Measurements from ENCODE around the gene LRRC43. TPM values are rescaled to one million over a fixed set of nuclear protein-coding genes. Genes with fewer than 3 reads are reported as not detected.

Gene LRRC43, protein sequence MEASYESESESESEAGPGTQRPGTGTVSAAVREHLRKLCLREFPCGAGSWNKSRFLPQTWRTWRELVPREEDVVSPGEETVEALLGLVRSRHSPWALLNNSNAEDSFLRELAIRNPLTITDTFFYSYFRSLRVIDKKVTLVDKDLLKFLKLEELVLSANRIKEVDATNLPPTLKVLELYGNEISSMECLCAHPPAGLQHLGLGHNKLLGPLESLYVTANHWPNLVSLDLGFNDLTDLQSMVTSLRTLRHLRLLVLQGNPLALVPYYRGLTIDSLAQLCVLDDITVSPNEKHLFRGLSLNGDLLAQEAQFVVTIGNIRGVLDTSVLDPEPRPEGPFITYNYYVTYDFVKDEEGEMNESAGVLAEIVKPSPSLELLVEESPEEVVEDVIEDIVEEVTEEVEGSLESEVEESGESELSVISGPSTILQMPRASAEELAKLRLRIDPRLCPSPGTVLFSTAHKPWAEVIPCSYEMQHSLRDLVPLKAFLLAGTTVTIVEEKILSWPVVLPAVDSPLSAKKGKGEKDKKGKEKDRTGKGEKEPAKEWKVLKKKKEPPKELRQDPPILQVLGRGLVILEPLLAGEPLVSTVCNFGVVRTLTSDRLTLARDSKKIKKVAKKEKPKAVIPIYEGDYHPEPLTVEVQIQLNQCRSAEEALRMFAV
- under 1 TPM in 1 of 2 experiments, not detected in 1; 0.50 TPM for total RNA-seq

- H3K36me3 Mint-ChIP-seq: no peaks in the 10 kb centered on the region
- no peaks in the 10 kb centered on the region for H3K9me3 Mint-ChIP-seq
- POLR2A ChIA-PET: interaction anchor here (0.5 to 0.9 kb wide), 4 partner anchors 11 to 179 kb away, joined by 3 to 7 read pairs (median 3); no protein-coding TSS in a partner anchor
- H3K4me1 Mint-ChIP-seq: peaks cover 17% of the 10 kb centered on the region
- peak within 1 kb of the TSS; percentile 65 for H3K27ac Mint-ChIP-seq
- peak within 1 kb of the TSS; percentile 83 for H3K4me3 Mint-ChIP-seq
- ATAC-seq (ENCODE audit: low read depth): peak; percentile 83
- peak; percentile 75 for DNase-seq
- H3K27me3 Mint-ChIP-seq: peaks cover 8% of the 10 kb centered on the region
Observed at GRCh38 chr12:122182887-122183587, at the start of gene LRRC43. Gene LRRC43 (plus strand): TSS chr12:122183123. CDS start chr12:122183145, 22 bp downstream.

DNA sequence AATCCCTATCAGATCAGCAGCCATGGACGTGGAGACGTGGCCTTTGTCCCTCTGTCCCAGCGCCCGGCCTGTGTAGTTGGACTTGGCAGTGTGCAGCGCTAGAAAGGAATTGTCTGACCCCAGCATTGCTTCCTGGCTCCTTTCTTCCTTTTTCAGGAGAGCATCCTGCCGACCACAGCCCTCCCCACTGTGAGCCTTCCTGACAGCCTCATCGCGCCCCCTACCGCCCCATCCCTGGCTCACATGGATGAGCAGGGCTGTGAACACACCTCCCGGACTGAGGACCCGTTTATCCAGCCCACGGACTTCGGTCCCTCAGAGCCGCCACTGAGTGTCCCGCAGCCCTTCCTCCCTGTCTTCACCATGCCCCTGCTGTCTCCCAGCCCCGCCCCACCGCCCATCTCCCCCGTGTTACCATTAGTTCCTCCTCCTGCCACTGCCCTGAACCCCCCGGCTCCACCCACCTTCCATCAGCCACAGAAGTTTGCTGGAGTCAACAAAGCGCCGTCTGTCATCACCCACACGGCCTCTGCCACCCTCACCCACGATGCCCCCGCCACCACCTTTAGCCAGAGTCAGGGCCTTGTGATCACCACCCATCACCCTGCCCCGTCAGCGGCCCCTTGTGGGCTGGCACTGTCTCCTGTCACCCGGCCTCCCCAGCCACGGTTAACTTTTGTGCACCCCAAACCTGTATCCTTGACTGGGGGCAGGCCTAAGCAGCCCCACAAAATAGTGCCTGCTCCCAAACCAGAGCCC lies 49.6 kb upstream of the LRRC43 start:
- Mint-ChIP-seq H3K27me3 (no peaks in the 10 kb centered on the region), H3K4me3 (no peak overlapping the region), H3K36me3 (peaks cover 11% of the 10 kb centered on the region), H3K9me3 (no peaks in the 10 kb centered on the region), H3K27ac (no peak overlapping the region), H3K4me1 (peaks cover 3% of the 10 kb centered on the region)
- POLR2A ChIA-PET: no interaction called here
- DNase-seq (no peak), ATAC-seq (ENCODE audit: low read depth) (no peak)

- ATAC-seq (ENCODE audit: low read depth) (no peak), DNase-seq (no peak)
- Mint-ChIP-seq H3K9me3 (no peaks in the 10 kb centered on the region), H3K4me1 (peaks cover 3% of the 10 kb centered on the region), H3K36me3 (peaks cover 15% of the 10 kb centered on the region), H3K27ac (peak overlapping the region; percentile 34), H3K27me3 (no peaks in the 10 kb centered on the region), H3K4me3 (no peak overlapping the region)
- POLR2A ChIA-PET: no interaction called here
Observed at GRCh38 chr12:122135437-122136031, 47.4 kb upstream of the LRRC43 start.

GRCh38 chr12:122137229-122137628 lies 45.7 kb upstream of the LRRC43 start:
- DNase-seq (no peak), ATAC-seq (ENCODE audit: low read depth) (no peak)
- Mint-ChIP-seq H3K4me3 (no peak overlapping the region), H3K36me3 (peaks cover 13% of the 10 kb centered on the region), H3K27ac (no peak overlapping the region), H3K4me1 (peaks cover 3% of the 10 kb centered on the region), H3K9me3 (no peaks in the 10 kb centered on the region), H3K27me3 (no peaks in the 10 kb centered on the region)
- POLR2A ChIA-PET: no interaction called here

DNA sequence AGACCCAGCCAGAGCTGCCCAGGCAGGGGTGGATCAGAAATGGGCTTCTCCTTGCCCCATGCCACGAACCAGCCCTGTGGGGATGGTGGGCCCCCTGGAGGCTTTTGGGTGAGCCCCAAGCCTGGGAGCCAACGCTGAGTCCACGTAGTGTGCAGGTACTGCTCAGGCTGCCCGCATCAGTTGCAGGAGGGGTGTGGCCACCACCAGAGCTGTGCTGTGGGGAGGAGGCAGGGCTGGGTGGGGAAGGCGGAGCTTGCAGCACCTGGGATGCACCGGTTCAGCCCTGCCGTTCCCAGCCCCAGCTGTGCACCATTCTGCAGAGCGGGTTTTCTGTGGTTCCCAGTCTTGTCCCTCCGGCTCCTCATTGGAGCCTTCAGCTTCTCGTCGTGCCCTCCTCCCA lies 45.2 kb upstream of the LRRC43 start:
- H3K4me1 Mint-ChIP-seq: peaks cover 3% of the 10 kb centered on the region
- no peaks in the 10 kb centered on the region for H3K9me3 Mint-ChIP-seq
- POLR2A ChIA-PET: no interaction called here
- no peaks in the 10 kb centered on the region for H3K27me3 Mint-ChIP-seq
- ATAC-seq (ENCODE audit: low read depth) (no peak), DNase-seq (no peak)
- H3K36me3 Mint-ChIP-seq: peaks cover 13% of the 10 kb centered on the region
- H3K27ac Mint-ChIP-seq: no peak overlapping the region
- no peak overlapping the region for H3K4me3 Mint-ChIP-seq

GRCh38 chr12:122138181-122138580 lies 44.7 kb upstream of the LRRC43 start:
- Mint-ChIP-seq H3K27ac (no peak overlapping the region), H3K4me1 (peaks cover 3% of the 10 kb centered on the region)

DNA sequence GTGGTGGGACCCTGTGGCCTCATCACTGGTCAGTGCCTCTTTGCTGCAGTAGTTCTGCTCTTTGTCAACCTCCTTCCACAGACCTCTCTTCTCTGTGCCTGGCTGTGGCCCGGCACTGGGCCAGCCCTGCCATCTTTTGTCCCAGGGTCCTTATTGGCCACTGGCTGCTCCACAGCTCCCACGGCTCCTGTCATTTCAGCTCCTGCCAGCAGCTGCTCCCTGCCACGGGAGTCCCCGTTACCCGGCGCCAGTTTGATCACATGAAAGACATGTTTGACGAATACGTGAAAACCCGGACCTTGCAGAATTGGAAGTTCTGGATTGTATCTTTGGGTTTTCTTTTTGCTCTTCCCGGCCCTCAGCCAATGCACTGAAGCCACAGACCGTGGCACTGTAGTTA lies 44.3 kb upstream of the LRRC43 start:
- DNase-seq (no peak), ATAC-seq (ENCODE audit: low read depth) (no peak)
- Mint-ChIP-seq H3K9me3 (no peaks in the 10 kb centered on the region), H3K27me3 (no peaks in the 10 kb centered on the region), H3K4me1 (peaks cover 3% of the 10 kb centered on the region), H3K27ac (no peak overlapping the region), H3K4me3 (no peak overlapping the region), H3K36me3 (peaks cover 9% of the 10 kb centered on the region)
- POLR2A ChIA-PET: no interaction called here

More at GRCh38 chr12:122138181-122138580, 44.7 kb upstream of the LRRC43 start:
- Mint-ChIP-seq H3K36me3 (peaks cover 13% of the 10 kb centered on the region), H3K4me3 (no peak overlapping the region), H3K9me3 (no peaks in the 10 kb centered on the region), H3K27me3 (no peaks in the 10 kb centered on the region)
- DNase-seq: no peak
- no peak for ATAC-seq (ENCODE audit: low read depth)
- POLR2A ChIA-PET: no interaction called here

DNA sequence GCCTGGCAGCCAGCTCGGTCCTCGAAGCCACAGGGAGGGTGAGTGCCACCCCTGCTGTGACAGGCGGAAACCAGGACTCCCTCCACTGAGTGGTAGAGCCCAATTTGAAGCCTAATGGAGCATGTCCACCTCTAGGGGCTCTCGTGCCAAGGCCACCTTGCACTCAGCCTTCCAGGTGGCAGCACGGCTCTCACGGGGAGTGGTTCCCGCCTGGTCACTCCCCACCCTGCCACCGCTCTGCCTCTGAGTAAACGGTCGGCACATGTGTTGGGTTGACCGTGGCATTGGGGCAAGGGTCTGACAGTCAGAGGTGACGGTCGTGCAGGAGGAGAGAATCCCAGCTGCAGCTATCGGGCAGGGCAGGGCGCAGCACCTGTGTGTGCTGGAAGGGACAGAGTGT lies 43.7 kb upstream of the LRRC43 start:
- Mint-ChIP-seq H3K27me3 (no peaks in the 10 kb centered on the region), H3K36me3 (peaks cover 6% of the 10 kb centered on the region), H3K4me1 (no peaks in the 10 kb centered on the region), H3K4me3 (no peak overlapping the region), H3K27ac (no peak overlapping the region), H3K9me3 (no peaks in the 10 kb centered on the region)
- DNase-seq: no peak
- POLR2A ChIA-PET: no interaction called here
- no peak for ATAC-seq (ENCODE audit: low read depth)

DNA sequence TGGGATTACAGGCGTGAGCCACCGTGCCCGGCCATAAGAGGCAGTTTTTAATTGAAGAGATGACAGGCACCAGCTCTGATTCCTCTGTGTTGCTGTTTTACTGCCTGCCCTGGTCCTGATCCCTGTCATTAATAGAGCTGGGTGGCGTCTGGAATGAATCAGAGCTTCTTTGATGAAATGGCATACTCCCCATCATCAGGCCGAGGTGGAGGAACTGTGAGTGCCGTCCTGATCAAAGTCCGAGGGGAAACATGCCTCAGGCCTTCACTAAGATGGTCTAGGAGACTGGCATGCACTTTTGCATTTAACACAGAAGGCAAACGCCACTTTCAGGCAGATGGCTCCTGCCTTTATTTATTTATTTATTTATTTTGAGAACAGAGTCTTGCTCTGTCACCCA lies 43.0 kb upstream of the LRRC43 start:
- Mint-ChIP-seq H3K4me3 (no peak overlapping the region), H3K27ac (no peak overlapping the region)

DNA sequence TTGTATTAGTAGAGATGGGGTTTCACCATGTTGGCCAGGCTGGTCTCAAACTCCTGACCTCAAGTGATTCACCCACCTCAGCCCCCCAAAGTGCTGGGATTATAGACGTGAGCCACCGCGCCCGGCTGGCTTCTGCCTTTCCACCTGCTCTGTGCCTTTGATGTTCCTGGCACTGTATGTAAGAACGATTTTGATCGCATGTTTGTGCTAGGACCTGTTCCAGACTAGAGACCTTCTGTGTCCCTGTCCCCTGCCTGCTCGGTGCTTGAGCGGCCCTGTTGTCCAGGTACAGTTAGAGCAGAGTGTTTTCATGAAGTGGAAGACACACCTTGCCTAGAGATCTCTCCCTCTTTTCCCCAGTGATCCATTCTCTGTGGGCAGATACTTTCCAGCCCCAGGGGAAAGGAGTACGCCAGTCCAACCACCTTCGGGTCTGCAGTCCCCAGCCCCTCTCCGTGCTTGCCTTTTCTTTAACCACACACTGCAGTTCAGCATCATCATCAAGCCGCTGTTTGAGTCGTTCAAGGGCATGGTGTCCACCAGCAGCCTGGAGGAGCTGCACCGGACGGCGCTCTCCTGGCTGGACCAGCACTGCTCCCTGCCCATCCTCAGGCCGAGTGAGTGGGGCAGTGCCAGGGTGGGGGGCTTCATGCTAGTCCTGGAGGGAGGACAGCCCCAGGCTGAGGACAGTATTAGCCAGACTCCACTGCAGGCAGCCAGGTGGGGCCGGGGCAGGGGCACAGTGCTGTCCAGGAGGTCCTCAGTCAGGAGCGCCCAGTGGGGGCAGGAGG lies 42.3 kb upstream of the LRRC43 start:
- H3K4me3 Mint-ChIP-seq: no peak overlapping the region
- no peaks in the 10 kb centered on the region for H3K4me1 Mint-ChIP-seq
- H3K27ac Mint-ChIP-seq: no peak overlapping the region
- H3K9me3 Mint-ChIP-seq: no peaks in the 10 kb centered on the region
- ATAC-seq (ENCODE audit: low read depth) (no peak), DNase-seq (no peak)
- no peaks in the 10 kb centered on the region for H3K27me3 Mint-ChIP-seq
- POLR2A ChIA-PET: no interaction called here
- H3K36me3 Mint-ChIP-seq: peaks cover 6% of the 10 kb centered on the region

More for the DNA sequence above, 43.0 kb upstream of the LRRC43 start:
- no peak for DNase-seq
- H3K27me3 Mint-ChIP-seq: no peaks in the 10 kb centered on the region
- H3K9me3 Mint-ChIP-seq: no peaks in the 10 kb centered on the region
- H3K4me1 Mint-ChIP-seq: no peaks in the 10 kb centered on the region
- POLR2A ChIA-PET: no interaction called here
- peaks cover 6% of the 10 kb centered on the region for H3K36me3 Mint-ChIP-seq
- ATAC-seq (ENCODE audit: low read depth): no peak

DNA sequence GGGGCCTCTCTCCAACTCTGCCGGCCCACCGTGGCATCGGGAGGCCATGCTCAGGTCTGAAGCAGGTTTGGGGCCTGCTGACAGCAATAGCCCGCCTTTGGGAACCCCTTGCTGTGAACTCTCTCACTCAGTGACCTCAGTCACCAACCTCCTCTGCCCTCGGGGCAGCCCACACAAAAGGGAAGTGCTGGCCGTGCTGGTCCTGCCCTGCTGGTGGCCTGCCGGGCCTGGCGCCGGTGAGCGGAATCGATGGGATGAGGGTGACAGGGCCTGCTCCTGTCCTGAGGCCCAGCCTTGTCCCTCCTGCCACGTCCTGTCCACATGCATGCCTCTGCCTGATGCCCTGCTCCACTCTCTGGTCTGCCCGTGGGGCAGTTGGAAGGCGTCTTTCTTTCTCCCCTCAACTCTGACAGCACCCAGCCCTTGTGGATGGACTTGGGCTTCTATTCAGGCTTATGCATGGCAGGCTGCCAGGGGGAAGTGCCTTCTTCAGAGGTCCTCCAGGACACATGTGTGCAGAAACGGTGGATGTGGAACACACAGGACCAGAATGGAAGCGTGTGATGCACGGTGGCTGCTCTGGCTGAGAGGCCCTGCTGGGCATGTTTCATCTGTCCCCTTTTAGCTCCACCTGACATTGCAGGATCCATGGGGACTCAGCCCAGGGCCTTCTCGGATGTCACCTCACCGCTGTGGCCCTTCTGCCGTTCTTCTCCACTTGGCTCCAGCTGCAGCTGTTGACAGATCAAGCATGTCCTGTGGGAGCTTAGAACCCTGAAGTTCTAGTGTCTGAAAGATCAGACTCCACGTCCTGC lies 40.8 kb upstream of the LRRC43 start:
- POLR2A ChIA-PET: no interaction called here
- no peaks in the 10 kb centered on the region for H3K9me3 Mint-ChIP-seq

GRCh38 chr12:122142857-122143256 lies 40.1 kb upstream of the LRRC43 start:
- POLR2A ChIA-PET: no interaction called here
- no peak for ATAC-seq (ENCODE audit: low read depth)
- no peak for DNase-seq
- no peak overlapping the region for H3K4me3 Mint-ChIP-seq
- no peaks in the 10 kb centered on the region for H3K27me3 Mint-ChIP-seq
- H3K36me3 Mint-ChIP-seq: peaks cover 6% of the 10 kb centered on the region
- no peaks in the 10 kb centered on the region for H3K9me3 Mint-ChIP-seq
- H3K27ac Mint-ChIP-seq: no peak overlapping the region
- H3K4me1 Mint-ChIP-seq: no peaks in the 10 kb centered on the region

More for the DNA sequence above, 40.8 kb upstream of the LRRC43 start:
- no peak for DNase-seq
- Mint-ChIP-seq H3K4me3 (no peak overlapping the region), H3K36me3 (peaks cover 6% of the 10 kb centered on the region), H3K27ac (no peak overlapping the region), H3K4me1 (no peaks in the 10 kb centered on the region), H3K27me3 (no peaks in the 10 kb centered on the region)
- ATAC-seq (ENCODE audit: low read depth): no peak

Data from activated naive CD8-positive, alpha-beta T cell treated with anti-CD3 and anti-CD28 coated beads, Interleukin-2, amount 10 ng/mL, durations not matched to agents 7 days and 5 days (primary cell).